Sigmoid colon (tissue), 7 donors: ENCODE data around the gene LUZP1. TPM values are rescaled to one million over a fixed set of nuclear protein-coding genes. Genes with fewer than 3 reads are reported as not detected.
A peak's percentile ranks its signal among the peaks of the same experiment; 100 is the strongest.

Experiments
- DNase-seq: peaks from one replicate; pipeline ENCODE4 v3.0.0-alpha.2; 2019
- H3K27ac ChIP-seq, 4 donors: fragments of 200-600 bp; sonication (generic); one replicate each; pipeline ENCODE4 v1.5.1; 2016 to 2019; ENCODE audit warnings: mild to moderate bottlenecking in 1 of 4
- H3K27me3 ChIP-seq, 3 donors: fragments of 200-600 bp; sonication (generic); one replicate each; pipeline ENCODE4 v1.5.1; 2019; ENCODE audit warnings: mild to moderate bottlenecking in 1 of 3
- H3K36me3 ChIP-seq, 4 donors: fragments of 200-600 bp; sonication (generic); one replicate each; pipeline ENCODE4 v1.5.1; 2016 to 2019
- H3K4me1 ChIP-seq, 4 donors: fragments of 200-600 bp; sonication (generic); one replicate each; pipeline ENCODE4 v1.5.1; 2017 to 2019
- H3K4me3 ChIP-seq, 4 donors: fragments of 200-600 bp; sonication (generic); one replicate each; pipeline ENCODE4 v1.5.1; 2017 to 2019; ENCODE audit warnings: mild to moderate bottlenecking in 2 of 4, moderate library complexity in 1 of 4
- H3K9me3 ChIP-seq, 4 donors: fragments of 200-600 bp in 3 of 4; sonication (generic) in 3 of 4; one replicate each; pipeline versions ENCODE4 v1.5.1 to v1.6.1; 2013 to 2019
- CTCF ChIP-seq, 4 experiments: fragments of 450-650 bp in 3 of 4; fragments of 200-600 bp in 1 of 4; IDR thresholded peaks; one replicate each; pipeline ENCODE4 v1.5.1; 2016 to 2019; ENCODE audit warnings: antibody characterized with exemption in 4 of 4, mild to moderate bottlenecking in 3 of 4, moderate library complexity in 2 of 4
- EP300 ChIP-seq, 4 donors: sonication (generic); formaldehyde crosslinking; IDR thresholded peaks; one replicate each; pipeline ENCODE4 v1.6.1; 2017; ENCODE audit warnings: antibody characterized with exemption in 4 of 4
- POLR2A ChIP-seq, 2 donors: fragments of 450-650 bp; IDR thresholded peaks; one replicate each; pipeline ENCODE4 v1.6.1; 2016; ENCODE audit warnings: antibody characterized with exemption in 2 of 2, mild to moderate bottlenecking in 2 of 2, moderate library complexity in 2 of 2
- POLR2AphosphoS5 ChIP-seq, 4 donors: sonication (generic); formaldehyde crosslinking; IDR thresholded peaks; one replicate each; pipeline ENCODE4 v1.6.1; 2017; ENCODE audit warnings: antibody characterized with exemption in 4 of 4
- WGBS, 2 donors: extraction: QIAGEN DNeasy Blood & Tissue Kit; methylation state at CpG; one replicate each; pipeline ENCODE4 v1.1.7; 2013; 5-methylcytosine and 5-hydroxymethylcytosine counted together
- intact Hi-C: fragments of 100-400 bp; cut with DNase I; formaldehyde crosslinking; loops from one replicate; pipeline ENCODE4 v1.15.1; 2023
- polyA plus RNA-seq, 3 donors: library from polyadenylated mRNA; stranded (reverse); fragments of 200-250 nt; gene quantifications; one replicate each; pipeline ENCODE4 v1.2.3, GENCODE V29; 2013
- small RNA-seq, 3 donors: library from RNA; depleted of rRNA; stranded (forward); fragments of <200 nt; gene quantifications; one replicate each; pipeline ENCODE3, GENCODE V24; 2016
- total RNA-seq, 4 donors: library from RNA; depleted of rRNA; stranded (reverse); fragments of >200 nt; gene quantifications; one replicate each; pipeline ENCODE4 v1.1.0, GENCODE V29; 2016
- donor health status: healthy with polysubstance abuse.
- donor health status: Bipolar disorder and iron deficiency.
- donor health status: healthy.

Gene LUZP1
- total and polyA plus RNA-seq, 7 donors = 6.0 to 20.9 (median 14.0) TPM

DNA sequence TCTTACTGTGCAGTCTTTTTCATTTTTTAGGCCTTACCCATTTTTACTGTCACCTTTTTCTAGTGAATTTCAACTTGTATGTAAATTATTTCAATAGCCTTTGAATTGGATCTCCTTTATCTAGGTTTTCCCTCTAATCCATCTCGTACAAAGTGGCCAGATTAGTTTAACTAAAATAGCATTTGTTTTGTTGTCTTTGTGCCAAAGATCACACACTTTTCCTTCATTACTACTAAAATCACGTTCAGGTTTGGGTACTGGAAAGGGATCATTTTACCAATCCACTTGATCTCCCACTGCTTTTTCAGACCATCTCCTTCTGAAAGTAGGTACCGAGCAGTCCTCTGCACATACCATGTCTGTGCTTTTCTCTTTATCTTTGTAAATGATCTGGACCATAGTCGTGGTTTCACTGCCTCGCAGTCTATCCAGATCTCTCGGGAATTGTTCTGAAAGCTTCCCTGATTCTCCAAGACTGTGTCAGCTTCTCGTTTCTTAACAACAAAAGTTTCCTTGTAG, 129.3 kb downstream of the LUZP1 start:
- DNase-seq = no peak
- H3K36me3 ChIP-seq = no peaks in the 10 kb centered on the region
- no peak overlapping the region for H3K4me3 ChIP-seq
- H3K9me3 ChIP-seq = no peaks in the 10 kb centered on the region
- peaks cover 0 to 32% (median 16%) of the 10 kb centered on the region in 4 donors for H3K4me1 ChIP-seq
- H3K27me3 ChIP-seq = no peaks in the 10 kb centered on the region
- WGBS, 2 donors = 80 to 84% methylated on average over 7 of the region's 7 CpGs
- H3K27ac ChIP-seq = peak overlapping the region in 1 of 4 donors; percentile 34
- TF ChIP-seq POLR2AphosphoS5 (IDR thresholded peaks at IDR 0.05) (no peak), EP300 (IDR thresholded peaks at IDR 0.05) (no peak), POLR2A (IDR thresholded peaks at IDR 0.05) (no peak), CTCF (IDR thresholded peaks at IDR 0.05) (no peak)
- intact Hi-C loops = no loop called here

DNA sequence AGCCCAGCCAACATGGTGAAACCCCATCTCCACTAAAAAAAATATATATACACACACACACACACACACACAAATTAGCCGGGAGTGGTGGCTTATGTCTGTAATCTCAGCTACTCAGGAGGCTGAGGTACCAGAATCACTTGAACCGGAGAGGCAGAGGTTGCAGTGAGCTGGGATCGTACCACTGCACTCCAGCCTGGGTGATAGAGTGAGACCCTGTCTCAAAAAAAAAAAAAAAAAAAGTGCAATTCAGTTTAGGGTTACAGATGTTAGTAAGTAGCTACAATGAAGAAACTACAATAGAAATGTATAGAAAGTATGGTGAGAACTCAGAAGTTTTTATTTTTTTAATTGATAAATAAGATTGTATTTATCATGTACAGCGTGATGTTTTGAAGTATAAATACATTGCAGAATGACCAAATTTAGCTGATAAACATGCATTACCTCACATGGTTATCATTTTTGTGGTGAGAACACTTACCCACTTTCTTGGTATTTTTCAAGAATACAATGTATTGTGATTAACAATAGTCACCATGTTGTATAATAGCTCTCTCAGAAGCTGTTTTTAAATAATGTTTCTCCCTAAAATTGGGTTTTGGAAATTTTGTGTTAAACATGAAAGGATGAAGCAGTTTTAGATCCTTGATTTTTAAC, 131.4 kb downstream of the LUZP1 start:
- TF ChIP-seq CTCF (IDR thresholded peaks at IDR 0.05) (no peak), POLR2AphosphoS5 (IDR thresholded peaks at IDR 0.05) (no peak), EP300 (IDR thresholded peaks at IDR 0.05) (no peak), POLR2A (IDR thresholded peaks at IDR 0.05) (no peak)
- intact Hi-C loops = no loop called here
- Histone ChIP-seq H3K4me1 (peaks cover 0 to 32% (median 14%) of the 10 kb centered on the region in 4 donors), H3K27ac (no peak overlapping the region), H3K4me3 (no peak overlapping the region), H3K36me3 (no peaks in the 10 kb centered on the region), H3K27me3 (no peaks in the 10 kb centered on the region), H3K9me3 (no peaks in the 10 kb centered on the region)
- 93 to 94% methylated on average over 4 of the region's 4 CpGs for WGBS, 2 donors
- DNase-seq = no peak

- intact Hi-C loops = no loop called here
- TF ChIP-seq CTCF (IDR thresholded peaks at IDR 0.05) = no peak
- TF ChIP-seq EP300 (IDR thresholded peaks at IDR 0.05) = no peak
- no peak for TF ChIP-seq POLR2AphosphoS5 (IDR thresholded peaks at IDR 0.05)
- no peak for TF ChIP-seq POLR2A (IDR thresholded peaks at IDR 0.05)
- no peaks in the 10 kb centered on the region for H3K27me3 ChIP-seq
- H3K27ac ChIP-seq = no peak overlapping the region
- H3K36me3 ChIP-seq = no peaks in the 10 kb centered on the region
- H3K4me3 ChIP-seq = no peak overlapping the region
- WGBS, 2 donors = 89 to 93% methylated on average over 2 of the region's 2 CpGs
- H3K4me1 ChIP-seq = peaks cover 0 to 32% (median 14%) of the 10 kb centered on the region in 4 donors
- H3K9me3 ChIP-seq = no peaks in the 10 kb centered on the region
- no peak for DNase-seq
Measured at GRCh38 chr1:23035823-23036452, 132.7 kb downstream of the LUZP1 start.

Small RNA genes within 50 kb of the gene (small RNA-seq; reads per million reads assigned to genes)
- 0 reads per million in 3 donors for gene MIR3115
- gene MIR4419A = 0 reads per million in 3 donors
- 0 reads per million in 3 donors for gene RNU6-135P
- gene RNU6-514P = 0 reads per million in 3 donors

Other genes starting within 250 kb of the LUZP1 start
- gene LACTBL1, start 196.0 kb downstream of the LUZP1 start, total RNA-seq = not detected
- not detected for gene LACTBL1, start 196.0 kb downstream of the LUZP1 start, polyA plus RNA-seq
- gene TEX46, start 153.0 kb downstream of the LUZP1 start, total RNA-seq = not detected
- not detected for gene TEX46, start 153.0 kb downstream of the LUZP1 start, polyA plus RNA-seq
- 10 to 100 TPM; 46.0 to 58.6 (median 49.5) TPM for gene KDM1A, start 149.4 kb downstream of the LUZP1 start, total RNA-seq
- 10 to 100 TPM; 24.0 to 29.4 (median 24.6) TPM for gene KDM1A, start 149.4 kb downstream of the LUZP1 start, polyA plus RNA-seq
- not detected for gene HTR1D, start 48.6 kb upstream of the LUZP1 start, total RNA-seq
- under 1 TPM in 2 of 3 donors, not detected in 1; 0.13 to 0.46 TPM for gene HTR1D, start 48.6 kb upstream of the LUZP1 start, polyA plus RNA-seq
- 10 to 100 TPM; 59.3 to 72.1 (median 62.8) TPM for gene HNRNPR, start 175.4 kb upstream of the LUZP1 start, total RNA-seq
- gene HNRNPR, start 175.4 kb upstream of the LUZP1 start, polyA plus RNA-seq = 10 to 100 TPM; 62.9 to 89.2 (median 70.3) TPM
- gene ZNF436, start 201.0 kb upstream of the LUZP1 start, total RNA-seq = 10 to 100 TPM; 14.5 to 41.3 (median 16.8) TPM
- gene ZNF436, start 201.0 kb upstream of the LUZP1 start, polyA plus RNA-seq = 1 to 10 TPM; 4.2 to 7.0 (median 5.1) TPM